GM12878 (cell line): ENCODE results near the gene ARHGAP26. TPM values are rescaled to one million over a fixed set of nuclear protein-coding genes. Genes with fewer than 3 reads are reported as not detected.

ENCODE experiments used
- ATAC-seq: fragments of 200-7000 bp; cut with Tn5 transposase; 3 replicates; pipeline ENCODE4 v1.9.1; 2020; ENCODE audit warnings: mild to moderate bottlenecking, moderate library complexity
- BruUV-seq: library from RNA; stranded (reverse); fragments of 400-500 nt; replicated peaks from 2 replicates; lab custom pipeline; 2021; lab: Mats Ljungman, UMichigan
- CTCF ChIA-PET: fragments of 300-600 bp; sonication (Branson Sonifier 250); formaldehyde crosslinking; extraction: SDS; loops from one replicate; lab custom pipeline; 2021; ENCODE audit warnings: inconsistent platforms; lab: Yijun Ruan, JAX
- POLR2A ChIA-PET: fragments of 350-600 bp; formaldehyde crosslinking; extraction: SDS; loops from one replicate; lab custom pipeline; 2021; ENCODE audit warnings: inconsistent platforms; lab: Charles Lee
- RAD21 ChIA-PET: fragments of 300-600 bp; sonication (Branson Sonifier 250); formaldehyde crosslinking; loops from one replicate; lab custom pipeline; 2023; ENCODE audit warnings: antibody characterized with exemption; ENCODE audit not compliant: unreplicated experiment; lab: Charles Lee
- SMC1A ChIA-PET: fragments of 300-600 bp; sonication (Branson Sonifier 250); formaldehyde crosslinking; loops from one replicate; lab custom pipeline; 2023; ENCODE audit not compliant: unreplicated experiment, uncharacterized antibody; lab: Charles Lee
- DNase-seq: peaks from one replicate; pipeline ENCODE4 v3.0.0-alpha.2; 2011; ENCODE audit warnings: low read depth, low spot score
- FAIRE-seq: peaks from 3 replicates; lab custom pipeline; 2011; peaks lifted over from hg19 to GRCh38; lab: Jason Lieb, UNC
- H2AFZ ChIP-seq: 2 replicates; pipeline ENCODE4 v1.6.0; 2011; ENCODE audit warnings: low read depth, low read length, control low read depth; ENCODE audit not compliant: control insufficient read depth
- H3K27ac ChIP-seq: 2 replicates; pipeline ENCODE4 v1.5.1; 2011; ENCODE audit warnings: control low read depth; ENCODE audit not compliant: control insufficient read depth, insufficient read depth
- H3K27me3 ChIP-seq, 2 experiments: replicated peaks in 1 of 2; 2 replicates each; pipeline versions ENCODE4 v1.6.0 to v1.6.1; 2011; ENCODE audit warnings: low read length in 1 of 2; ENCODE audit not compliant: control insufficient read depth in 2 of 2, insufficient read depth in 2 of 2
- H3K36me3 ChIP-seq, 2 experiments: 2 replicates each; pipeline ENCODE4 v1.5.1; 2011; ENCODE audit warnings: low read length in 1 of 2; ENCODE audit not compliant: control insufficient read depth in 2 of 2, insufficient read depth in 2 of 2
- H3K4me1 ChIP-seq: 2 replicates; pipeline ENCODE4 v1.6.1; 2011; ENCODE audit warnings: mild to moderate bottlenecking, low read length, moderate library complexity, mixed read lengths; ENCODE audit not compliant: control insufficient read depth, insufficient read depth
- H3K4me2 ChIP-seq: 2 replicates; pipeline ENCODE4 v1.6.0; 2011; ENCODE audit warnings: control low read depth; ENCODE audit not compliant: control insufficient read depth, insufficient read depth
- H3K4me3 ChIP-seq: fragments of 200-600 bp; sonication (generic); 2 replicates; pipeline ENCODE4 v1.5.1; 2016
- H3K79me2 ChIP-seq: 2 replicates; pipeline ENCODE4 v1.6.0; 2011; ENCODE audit warnings: low read length; ENCODE audit not compliant: control insufficient read depth, insufficient read depth
- H3K9ac ChIP-seq: 2 replicates; pipeline ENCODE4 v1.8.0; 2011; ENCODE audit warnings: low read length, control low read depth, mixed read lengths; ENCODE audit not compliant: control insufficient read depth, insufficient read depth
- H3K9me3 ChIP-seq: replicated peaks from 3 replicates; pipeline ENCODE4 v1.5.1; 2011; ENCODE audit warnings: mild to moderate bottlenecking, low read length; ENCODE audit not compliant: control insufficient read depth, insufficient read depth
- H4K20me1 ChIP-seq: 2 replicates; pipeline ENCODE4 v1.6.0; 2011; ENCODE audit not compliant: control insufficient read depth, insufficient read depth
- E2F4 ChIP-seq: IDR thresholded peaks from 2 replicates; pipeline ENCODE4 v1.6.1; 2012; ENCODE audit warnings: low read depth, low read length, improper control_type of control experiment
- E2F8 ChIP-seq: fragments of 450-650 bp; IDR thresholded peaks from 2 replicates; pipeline ENCODE4 v1.6.1; 2018; ENCODE audit warnings: mild to moderate bottlenecking, low read depth, moderate library complexity; ENCODE audit not compliant: partially characterized antibody
- EED ChIP-seq: sonication (generic); IDR thresholded peaks from 2 replicates; pipeline ENCODE4 v1.6.1; 2016; ENCODE audit warnings: antibody characterized with exemption, low read depth
- IKZF1 ChIP-seq: fragments of 450-650 bp; conservative IDR thresholded peaks from 2 replicates; pipeline ENCODE4 v1.6.1; 2017; ENCODE audit warnings: antibody characterized with exemption, mild to moderate bottlenecking
- NFXL1 ChIP-seq: fragments of 450-650 bp; IDR thresholded peaks from 2 replicates; pipeline ENCODE4 v1.6.1; 2017; ENCODE audit warnings: antibody characterized with exemption, mild to moderate bottlenecking, borderline replicate concordance
- PAX5 ChIP-seq: IDR thresholded peaks from 2 replicates; pipeline ENCODE4 v1.6.1; 2011; ENCODE audit warnings: low read depth, low read length, borderline replicate concordance
- PAX8 ChIP-seq: fragments of 450-650 bp; IDR thresholded peaks from 2 replicates; pipeline ENCODE4 v1.6.1; 2017; ENCODE audit warnings: mild to moderate bottlenecking, moderate library complexity
- TAF1 ChIP-seq: IDR thresholded peaks from 2 replicates; pipeline ENCODE4 v1.6.1; 2011; ENCODE audit warnings: mild to moderate bottlenecking, low read depth, low read length, borderline replicate concordance
- ZNF217 ChIP-seq: fragments of 450-650 bp; IDR thresholded peaks from 2 replicates; pipeline ENCODE4 v1.6.1; 2017; ENCODE audit warnings: antibody characterized with exemption, mild to moderate bottlenecking
- WGBS: methylation state at CpG from one replicate; pipeline ENCODE4 v1.1.6; 2016; ENCODE audit warnings: low lambda C conversion rate; ENCODE audit not compliant: insufficient replicate concordance, insufficient coverage; ENCODE audit errors: missing lambda C conversion rate; 5-methylcytosine and 5-hydroxymethylcytosine counted together
- in situ Hi-C: fragments of 300-500 bp; cut with MboI; formaldehyde crosslinking; loops from 9 replicates; pipeline ENCODE4 v1.14.3; 2018; ENCODE audit warnings: mixed read lengths
- intact Hi-C: fragments of 100-400 bp; cut with micrococcal nuclease; formaldehyde crosslinking; loops from one replicate; pipeline ENCODE4 v1.14.2; 2022; ENCODE audit not compliant: unreplicated experiment
- polyA plus RNA-seq, 11 experiments: library from polyadenylated mRNA; depleted of rRNA in 4 of 11; unstranded in 6 of 11; stranded (reverse) in 5 of 11; fragments of >200 nt; fragmentation: Nextera tagmentation in 4 of 11; fragmentation: Illumina TruSeq in 1 of 11; extraction: Ambion mirVana in 4 of 11; extraction: Trizol in 1 of 11; gene quantifications; 1 replicate in 1 of 11; 2 replicates in 10 of 11; pipeline versions ENCODE4 v1.2.1 to v1.2.3, GENCODE V29; 2011 to 2016; ENCODE audit warnings: inconsistent platforms in 2 of 11, missing spikeins in 2 of 11, low read depth in 1 of 11
- total RNA-seq, 4 experiments: library from RNA; depleted of rRNA in 3 of 4; stranded (reverse); fragments of >200 nt in 3 of 4; fragmentation: Illumina TruSeq in 1 of 4; extraction: Trizol in 1 of 4; gene quantifications; 2 replicates each; pipeline versions ENCODE4 v1.2.1 to v1.2.3, GENCODE V29; 2013 to 2021

The ARHGAP26 gene
- total and polyA plus RNA-seq, 10 of the 15 experiments (the other 5 are each of a cell fraction or from before 2014, with no cell fraction given) = 9.4 to 41.5 (median 19.3) TPM

- Histone ChIP-seq H3K9me3 (no peaks in the 10 kb centered on the region), H3K79me2 (no peaks in the 10 kb centered on the region), H3K4me1 (no peaks in the 10 kb centered on the region), H3K36me3 (peaks cover 6% of the 10 kb centered on the region in 2 experiments), H2AFZ (peak overlapping the region; percentile 75), H3K9ac (no peak overlapping the region), H3K27ac (peak overlapping the region; percentile 29), H3K4me2 (peak overlapping the region; percentile 38; the same call in 1 of the 2 replicates), H3K27me3 (no peaks in the 10 kb centered on the region), H3K4me3 (no peak overlapping the region), H4K20me1 (no peaks in the 10 kb centered on the region)
- ChIA-PET POLR2A (interaction anchor here (0.6 to 1.4 kb wide), 3 partner anchors 8 to 12 kb away, joined by 3 to 5 read pairs (median 3); no protein-coding TSS in a partner anchor), SMC1A (interaction anchor here (0.6 to 2.5 kb wide), 6 partner anchors 10 to 88 kb away, joined by 3 to 7 read pairs (median 4); no protein-coding TSS in a partner anchor), RAD21 (no interaction called here), CTCF (interaction anchor here (1.0 to 1.5 kb wide), 3 partner anchors 9 to 27 kb away, joined by 3 to 4 read pairs (median 4); no protein-coding TSS in a partner anchor)
- FAIRE-seq (no peak), ATAC-seq (no peak), DNase-seq (no peak)
- intact Hi-C loops = no loop called here
- 71% methylated on average over 9 of the region's 9 CpGs for WGBS
- BruUV-seq = no TSS peak
- TF ChIP-seq PAX8 (no peak), TAF1 (no peak), PAX5 (no peak), EED (no peak), IKZF1 (no peak), E2F4 (no peak), E2F8 (no peak), ZNF217 (no peak), NFXL1 (no peak)
- in situ Hi-C loops = no loop called here
Measured at GRCh38 chr5:143145243-143146160, 375.3 kb downstream of the ARHGAP26 start.
